Measurements from ENCODE around the gene JMY. TPM values are rescaled to one million over a fixed set of nuclear protein-coding genes. Genes with fewer than 3 reads are reported as not detected.

Gene JMY
- total RNA-seq, 3 donors from 2014 or later, result 6.4 to 55.9 (median 8.8) TPM

GRCh38 chr5:79255786-79256557 lies 20.0 kb downstream of the JMY start:
- H3K9me3 ChIP-seq, result no peaks in the 10 kb centered on the region
- ATAC-seq, result peak; percentile 85
- intact Hi-C loops (cut with DNase I, micrococcal nuclease), result no loop called here
- H3K36me3 ChIP-seq (ENCODE audit: low read depth), result no peaks in the 10 kb centered on the region
- no peak overlapping the region for H3K4me3 ChIP-seq
- TF ChIP-seq, protein P1, sequence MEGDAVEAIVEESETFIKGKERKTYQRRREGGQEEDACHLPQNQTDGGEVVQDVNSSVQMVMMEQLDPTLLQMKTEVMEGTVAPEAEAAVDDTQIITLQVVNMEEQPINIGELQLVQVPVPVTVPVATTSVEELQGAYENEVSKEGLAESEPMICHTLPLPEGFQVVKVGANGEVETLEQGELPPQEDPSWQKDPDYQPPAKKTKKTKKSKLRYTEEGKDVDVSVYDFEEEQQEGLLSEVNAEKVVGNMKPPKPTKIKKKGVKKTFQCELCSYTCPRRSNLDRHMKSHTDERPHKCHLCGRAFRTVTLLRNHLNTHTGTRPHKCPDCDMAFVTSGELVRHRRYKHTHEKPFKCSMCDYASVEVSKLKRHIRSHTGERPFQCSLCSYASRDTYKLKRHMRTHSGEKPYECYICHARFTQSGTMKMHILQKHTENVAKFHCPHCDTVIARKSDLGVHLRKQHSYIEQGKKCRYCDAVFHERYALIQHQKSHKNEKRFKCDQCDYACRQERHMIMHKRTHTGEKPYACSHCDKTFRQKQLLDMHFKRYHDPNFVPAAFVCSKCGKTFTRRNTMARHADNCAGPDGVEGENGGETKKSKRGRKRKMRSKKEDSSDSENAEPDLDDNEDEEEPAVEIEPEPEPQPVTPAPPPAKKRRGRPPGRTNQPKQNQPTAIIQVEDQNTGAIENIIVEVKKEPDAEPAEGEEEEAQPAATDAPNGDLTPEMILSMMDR (IDR thresholded peaks at IDR 0.05), result no peak
- DNase-seq, result peak in 1 of 3 donors; percentile 57
- peaks cover 3% of the 10 kb centered on the region for H3K4me1 ChIP-seq (ENCODE audit: low read depth)

- Histone ChIP-seq H3K9me3 (no peaks in the 10 kb centered on the region), H3K36me3 (ENCODE audit: low read depth) (no peaks in the 10 kb centered on the region), H3K4me3 (no peak overlapping the region), H3K4me1 (ENCODE audit: low read depth) (peaks cover 3% of the 10 kb centered on the region)
- DNase-seq (no peak), ATAC-seq (peak; percentile 41)
- intact Hi-C loops (cut with DNase I, micrococcal nuclease), result no loop called here
- TF ChIP-seq, protein P1 (IDR thresholded peaks at IDR 0.05), result no peak
Measured at GRCh38 chr5:79256563-79256962, 20.6 kb downstream of the JMY start.

- ATAC-seq, result no peak
- TF ChIP-seq, protein P1 (IDR thresholded peaks at IDR 0.05), result no peak
- Histone ChIP-seq H3K4me3 (no peak overlapping the region), H3K36me3 (ENCODE audit: low read depth) (no peaks in the 10 kb centered on the region), H3K9me3 (no peaks in the 10 kb centered on the region), H3K4me1 (ENCODE audit: low read depth) (peaks cover 3% of the 10 kb centered on the region)
- DNase-seq, result no peak
- intact Hi-C loops (cut with DNase I, micrococcal nuclease), result no loop called here
Measured at GRCh38 chr5:79257314-79257713, 21.4 kb downstream of the JMY start.

GRCh38 chr5:79258801-79259200 lies 22.9 kb downstream of the JMY start:
- ATAC-seq (no peak), DNase-seq (no peak)
- TF ChIP-seq, protein P1 (IDR thresholded peaks at IDR 0.05), result no peak
- intact Hi-C loops (cut with DNase I, micrococcal nuclease), result no loop called here
- no peak overlapping the region for H3K4me3 ChIP-seq
- H3K36me3 ChIP-seq (ENCODE audit: low read depth), result no peaks in the 10 kb centered on the region
- H3K9me3 ChIP-seq, result no peaks in the 10 kb centered on the region
- peaks cover 3% of the 10 kb centered on the region for H3K4me1 ChIP-seq (ENCODE audit: low read depth)

GRCh38 chr5:79259383-79259782 lies 23.5 kb downstream of the JMY start:
- DNase-seq (no peak), ATAC-seq (peak; percentile 20)
- no peak overlapping the region for H3K4me3 ChIP-seq
- intact Hi-C loops (cut with DNase I, micrococcal nuclease), result no loop called here
- TF ChIP-seq, protein P1 (IDR thresholded peaks at IDR 0.05), result no peak
- H3K36me3 ChIP-seq (ENCODE audit: low read depth), result no peaks in the 10 kb centered on the region
- H3K9me3 ChIP-seq, result no peaks in the 10 kb centered on the region
- peaks cover 3% of the 10 kb centered on the region for H3K4me1 ChIP-seq (ENCODE audit: low read depth)

All from mucosa of descending colon (tissue), 3 donors.